Osteoblast (primary cell): ENCODE measurements around the gene ECT2L. TPM values are rescaled to one million over a fixed set of nuclear protein-coding genes. Genes with fewer than 3 reads are reported as not detected.

Source experiments
- DNase-seq: peaks from one replicate; pipeline ENCODE4 v3.0.0; 2011; ENCODE audit warnings: low spot score, mixed read lengths; ENCODE audit not compliant: insufficient read length; ENCODE audit errors: missing footprints
- H2AFZ ChIP-seq: 2 replicates; pipeline ENCODE4 v1.6.0; 2011; ENCODE audit warnings: mild to moderate bottlenecking, low read length
- H3K27ac ChIP-seq: 2 replicates; pipeline ENCODE4 v1.5.1; 2011; ENCODE audit warnings: mild to moderate bottlenecking, low read depth, low read length, moderate library complexity
- H3K27me3 ChIP-seq: 2 replicates; pipeline ENCODE4 v1.6.0; 2012; ENCODE audit warnings: mild to moderate bottlenecking, control low read depth, inconsistent platforms, low read length, moderate library complexity; ENCODE audit not compliant: insufficient read depth
- H3K36me3 ChIP-seq: 2 replicates; pipeline ENCODE4 v1.5.1; 2011; ENCODE audit warnings: mild to moderate bottlenecking, low read length, control low read depth, moderate library complexity; ENCODE audit not compliant: insufficient read depth
- H3K4me1 ChIP-seq: 2 replicates; pipeline ENCODE4 v1.5.1; 2011; ENCODE audit warnings: mild to moderate bottlenecking, low read length, control low read depth, moderate library complexity; ENCODE audit not compliant: insufficient read depth
- H3K4me2 ChIP-seq: 2 replicates; pipeline ENCODE4 v1.6.0; 2011; ENCODE audit warnings: mild to moderate bottlenecking, low read length; ENCODE audit not compliant: insufficient read depth
- H3K4me3 ChIP-seq: fragments of 200-600 bp; sonication (generic); 3 replicates; pipeline ENCODE4 v1.5.1; 2012; ENCODE audit warnings: mild to moderate bottlenecking, low read length, inconsistent platforms; ENCODE audit not compliant: insufficient read depth
- H3K79me2 ChIP-seq: 2 replicates; pipeline ENCODE4 v1.6.0; 2012; ENCODE audit warnings: mild to moderate bottlenecking, low read length, control low read depth, inconsistent platforms; ENCODE audit not compliant: insufficient read depth
- H3K9me3 ChIP-seq: 2 replicates; pipeline ENCODE4 v1.5.1; 2011; ENCODE audit warnings: low read depth, low read length, control low read depth
- H4K20me1 ChIP-seq: 2 replicates; pipeline ENCODE4 v1.6.0; 2012; ENCODE audit warnings: mild to moderate bottlenecking, low read length, control low read depth; ENCODE audit not compliant: insufficient read depth
- total RNA-seq: library from RNA; depleted of rRNA; stranded (reverse); fragments of >200 nt; gene quantifications from 2 replicates; pipeline ENCODE4 v1.2.3, GENCODE V29; 2012
- TF ChIP-seq, protein P1 (sequence below): IDR thresholded peaks from 2 replicates; pipeline ENCODE4 v1.5.1; 2011; ENCODE audit warnings: mild to moderate bottlenecking, low read depth, low read length, moderate library complexity; ENCODE audit errors: extremely low read depth

ECT2L gene
- total RNA-seq, 1 donor, result under 0.01 TPM

DNA sequence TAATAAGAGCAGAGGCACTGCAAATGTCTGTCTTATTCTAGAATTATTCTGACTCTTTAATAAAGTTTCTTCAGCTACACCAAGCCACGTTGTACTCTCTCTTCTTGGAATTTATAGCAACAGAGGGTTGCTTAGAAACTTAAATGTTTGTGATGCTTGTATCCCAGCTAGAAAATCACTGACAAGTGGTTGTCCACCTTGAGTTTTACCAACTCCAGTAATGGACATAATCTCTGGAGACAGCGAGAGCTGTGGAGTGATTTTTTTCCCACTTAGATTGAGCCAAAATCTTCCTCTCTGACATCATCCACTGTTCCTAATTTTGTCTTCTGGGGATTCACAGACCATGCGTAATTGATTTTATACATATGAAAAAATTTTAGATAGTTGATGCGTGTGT lies 8.0 kb downstream of the ECT2L start:
- H3K79me2 ChIP-seq, result no peaks in the 10 kb centered on the region
- DNase-seq, result no peak
- no peak overlapping the region for H3K4me2 ChIP-seq
- H3K4me3 ChIP-seq, result no peak overlapping the region
- no peaks in the 10 kb centered on the region for H4K20me1 ChIP-seq
- TF ChIP-seq, protein P1, sequence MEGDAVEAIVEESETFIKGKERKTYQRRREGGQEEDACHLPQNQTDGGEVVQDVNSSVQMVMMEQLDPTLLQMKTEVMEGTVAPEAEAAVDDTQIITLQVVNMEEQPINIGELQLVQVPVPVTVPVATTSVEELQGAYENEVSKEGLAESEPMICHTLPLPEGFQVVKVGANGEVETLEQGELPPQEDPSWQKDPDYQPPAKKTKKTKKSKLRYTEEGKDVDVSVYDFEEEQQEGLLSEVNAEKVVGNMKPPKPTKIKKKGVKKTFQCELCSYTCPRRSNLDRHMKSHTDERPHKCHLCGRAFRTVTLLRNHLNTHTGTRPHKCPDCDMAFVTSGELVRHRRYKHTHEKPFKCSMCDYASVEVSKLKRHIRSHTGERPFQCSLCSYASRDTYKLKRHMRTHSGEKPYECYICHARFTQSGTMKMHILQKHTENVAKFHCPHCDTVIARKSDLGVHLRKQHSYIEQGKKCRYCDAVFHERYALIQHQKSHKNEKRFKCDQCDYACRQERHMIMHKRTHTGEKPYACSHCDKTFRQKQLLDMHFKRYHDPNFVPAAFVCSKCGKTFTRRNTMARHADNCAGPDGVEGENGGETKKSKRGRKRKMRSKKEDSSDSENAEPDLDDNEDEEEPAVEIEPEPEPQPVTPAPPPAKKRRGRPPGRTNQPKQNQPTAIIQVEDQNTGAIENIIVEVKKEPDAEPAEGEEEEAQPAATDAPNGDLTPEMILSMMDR, result no peak
- peaks cover 2% of the 10 kb centered on the region for H3K27me3 ChIP-seq
- H2AFZ ChIP-seq, result no peak overlapping the region
- no peaks in the 10 kb centered on the region for H3K9me3 ChIP-seq
- H3K27ac ChIP-seq, result no peak overlapping the region
- no peaks in the 10 kb centered on the region for H3K4me1 ChIP-seq
- no peaks in the 10 kb centered on the region for H3K36me3 ChIP-seq

DNA sequence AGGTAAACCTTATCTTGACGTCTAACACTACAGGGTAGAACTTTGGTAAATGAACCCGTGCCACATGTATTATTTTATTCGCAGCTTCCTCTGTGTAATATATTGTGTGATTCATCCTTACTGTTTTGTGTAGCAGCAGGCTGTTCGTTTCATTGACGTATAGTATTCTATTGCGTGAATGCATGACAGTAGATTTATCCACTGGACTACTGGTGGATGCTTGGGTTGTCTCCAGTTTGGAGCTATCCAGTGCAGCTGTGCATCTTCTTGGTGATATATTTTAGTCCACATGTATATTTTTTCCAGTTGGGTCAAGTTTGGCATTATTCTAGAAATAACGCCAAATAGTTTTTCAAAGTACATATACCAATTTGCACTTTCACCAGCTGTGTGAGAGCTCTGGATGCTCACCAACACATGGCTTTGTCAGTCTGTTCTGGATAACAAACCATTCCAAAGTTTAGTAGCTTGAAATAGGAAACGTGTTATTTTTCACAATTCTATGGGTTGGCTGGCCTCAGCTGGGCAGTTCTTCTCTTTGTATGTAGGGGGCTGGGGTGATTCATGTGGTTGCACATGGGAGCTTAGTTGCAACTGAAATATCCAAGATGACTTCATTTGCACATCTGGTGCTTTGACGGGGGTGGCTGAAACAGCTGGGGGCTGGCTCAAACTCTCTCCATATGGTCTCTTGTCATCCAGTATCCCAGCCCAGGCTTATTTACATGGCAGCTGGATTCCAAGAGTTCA lies 9.3 kb downstream of the ECT2L start:
- H3K4me2 ChIP-seq, result no peak overlapping the region
- TF ChIP-seq, protein P1, result no peak
- peaks cover 2% of the 10 kb centered on the region for H3K27me3 ChIP-seq
- H4K20me1 ChIP-seq, result no peaks in the 10 kb centered on the region
- H3K79me2 ChIP-seq, result no peaks in the 10 kb centered on the region
- no peaks in the 10 kb centered on the region for H3K4me1 ChIP-seq
- DNase-seq, result no peak
- H3K27ac ChIP-seq, result no peak overlapping the region
- H3K36me3 ChIP-seq, result no peaks in the 10 kb centered on the region
- no peak overlapping the region for H3K4me3 ChIP-seq
- no peaks in the 10 kb centered on the region for H3K9me3 ChIP-seq
- no peak overlapping the region for H2AFZ ChIP-seq

GRCh38 chr6:138806889-138807288 lies 11.0 kb downstream of the ECT2L start:
- Histone ChIP-seq H3K27me3 (peaks cover 2% of the 10 kb centered on the region), H3K9me3 (no peaks in the 10 kb centered on the region), H3K36me3 (no peaks in the 10 kb centered on the region), H2AFZ (no peak overlapping the region), H3K4me1 (no peaks in the 10 kb centered on the region), H3K27ac (no peak overlapping the region), H3K4me2 (no peak overlapping the region), H3K4me3 (no peak overlapping the region), H4K20me1 (no peaks in the 10 kb centered on the region), H3K79me2 (no peaks in the 10 kb centered on the region)
- TF ChIP-seq, protein P1, result no peak
- DNase-seq, result no peak

DNA sequence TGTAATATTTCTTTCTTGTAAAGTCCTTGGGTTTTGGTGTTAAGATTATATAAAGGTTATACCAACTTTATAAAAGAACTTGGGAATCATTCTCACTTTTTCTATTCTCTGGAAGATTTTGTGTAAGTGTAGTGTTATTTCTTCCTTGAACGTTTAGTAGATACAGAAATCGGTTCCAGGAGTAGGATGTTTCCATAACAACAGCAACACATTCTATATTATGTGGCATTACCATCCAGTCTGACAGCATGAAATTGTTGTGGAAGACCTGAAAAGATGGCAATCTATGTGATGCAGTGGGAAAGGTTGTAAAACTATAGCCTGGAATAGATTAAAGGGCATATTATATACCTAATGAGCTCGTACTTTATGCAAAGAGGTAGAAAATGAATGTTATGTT lies 13.8 kb downstream of the ECT2L start:
- DNase-seq, result no peak
- Histone ChIP-seq H3K4me2 (no peak overlapping the region), H3K79me2 (no peaks in the 10 kb centered on the region), H3K9me3 (no peaks in the 10 kb centered on the region), H3K27me3 (peaks cover 2% of the 10 kb centered on the region), H3K36me3 (no peaks in the 10 kb centered on the region), H2AFZ (no peak overlapping the region), H3K4me3 (no peak overlapping the region), H3K4me1 (no peaks in the 10 kb centered on the region), H3K27ac (no peak overlapping the region), H4K20me1 (no peaks in the 10 kb centered on the region)
- TF ChIP-seq, protein P1, result no peak
